HL-60 (cell line): Measurements from ENCODE around the gene TLL2.

Experiments
- DNase-seq, 2 experiments: peaks; one replicate each; pipeline ENCODE4 v3.0.0-alpha.2; 2010 to 2020; ENCODE audit warnings: low read depth in 1 of 2, low spot score in 1 of 2
- H3K27ac ChIP-seq: fragments of 250-450 bp; sonication (Bioruptor Pico); replicated peaks from 2 replicates; pipeline ENCODE4 v1.5.1; 2020; ENCODE audit warnings: mild to moderate bottlenecking, moderate library complexity
- H3K27me3 ChIP-seq: fragments of 250-450 bp; sonication (Bioruptor Pico); 2 replicates; pipeline ENCODE4 v1.5.1; 2021; ENCODE audit warnings: mild to moderate bottlenecking, moderate library complexity; ENCODE audit not compliant: insufficient read depth, poor library complexity, severe bottlenecking
- H3K4me3 ChIP-seq: replicated peaks from 2 replicates; pipeline ENCODE4 v1.5.1; 2011; ENCODE audit warnings: mild to moderate bottlenecking, control low read depth, low read length; ENCODE audit not compliant: insufficient read depth
- GABPA ChIP-seq: IDR thresholded peaks from 2 replicates; pipeline ENCODE4 v1.6.1; 2012; ENCODE audit warnings: low read depth
- POLR2AphosphoS5 ChIP-seq: IDR thresholded peaks from 2 replicates; pipeline ENCODE4 v1.6.1; 2012; ENCODE audit warnings: low read depth
- SPI1 ChIP-seq: IDR thresholded peaks from 2 replicates; pipeline ENCODE4 v1.6.1; 2012; ENCODE audit warnings: low read depth, mild to moderate bottlenecking, borderline replicate concordance
- long read RNA-seq: library from polyadenylated mRNA; unstranded; transcript quantifications from one replicate; pipeline ENCODE4 v2.0.0, GENCODE V29; 2020
- TF ChIP-seq, protein P1 (sequence below): IDR thresholded peaks from one replicate; pipeline ENCODE4 v1.5.1; 2011; ENCODE audit warnings: low read length, control low read depth, inconsistent platforms; ENCODE audit not compliant: insufficient read depth
- TF ChIP-seq, protein P2 (sequence below): IDR thresholded peaks from 2 replicates; pipeline ENCODE4 v1.6.1; 2012; ENCODE audit warnings: low read depth; ENCODE audit not compliant: insufficient replicate concordance

The TLL2 gene
- long read RNA-seq, partial matches to known transcripts = 0 of 1 reads
- long read RNA-seq, other reads (novel, unspliced or antisense) = 1 of 1 reads

DNA sequence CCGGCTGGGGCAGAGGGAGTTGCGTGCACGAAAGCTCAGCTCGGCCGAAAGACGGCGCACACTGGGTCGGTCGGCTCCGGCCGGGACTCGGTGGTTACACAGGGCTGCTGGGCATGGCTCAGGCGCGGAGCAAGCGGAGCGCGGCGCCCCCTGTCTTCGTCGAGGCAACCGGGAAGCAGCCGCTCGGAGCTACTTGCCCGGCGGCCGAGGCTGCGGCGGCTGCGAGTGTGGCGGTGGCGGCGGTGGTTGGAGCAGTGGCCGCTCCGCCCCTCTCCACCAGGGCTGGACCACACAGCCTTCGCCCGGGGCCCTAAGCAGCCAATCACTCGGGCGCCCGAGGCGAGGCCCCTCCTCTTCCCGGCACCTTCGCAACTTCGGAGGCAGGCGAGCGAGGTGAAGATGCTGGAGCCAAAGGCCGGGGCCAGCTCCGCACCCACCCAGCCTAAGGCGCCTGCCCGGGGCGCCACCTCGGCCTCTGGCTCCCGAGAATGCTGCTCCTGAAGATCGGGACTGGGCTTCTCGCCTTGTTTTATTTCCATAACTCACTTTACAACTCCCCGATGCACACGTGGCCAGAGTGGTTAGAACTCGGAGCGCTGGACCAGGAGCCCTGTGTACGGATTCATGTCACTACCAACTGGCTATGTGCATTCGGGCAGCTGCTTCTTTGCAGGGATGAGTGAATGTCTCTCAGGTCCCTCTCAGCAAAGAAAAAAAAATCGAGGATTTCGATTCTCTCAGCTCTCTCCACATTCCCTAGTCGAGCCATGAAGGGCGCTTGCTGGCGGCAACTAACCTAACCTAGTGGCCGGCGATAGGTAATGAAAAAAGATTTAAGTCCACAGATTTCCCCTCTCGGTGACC, at the start of gene TLL2:
TSS of gene TLL2 (minus strand) at position 229 of the 864 bp plus-strand sequence. CDS start 241 bp downstream, outside the sequence.
- DNase-seq = peak; percentile 56 to 74
- Histone ChIP-seq H3K27me3 (peaks cover 39% of the 10 kb centered on the region), H3K4me3 (peak within 1 kb of the TSS; percentile 45), H3K27ac (no peak within 1 kb of the TSS)
- TF ChIP-seq, protein P1, sequence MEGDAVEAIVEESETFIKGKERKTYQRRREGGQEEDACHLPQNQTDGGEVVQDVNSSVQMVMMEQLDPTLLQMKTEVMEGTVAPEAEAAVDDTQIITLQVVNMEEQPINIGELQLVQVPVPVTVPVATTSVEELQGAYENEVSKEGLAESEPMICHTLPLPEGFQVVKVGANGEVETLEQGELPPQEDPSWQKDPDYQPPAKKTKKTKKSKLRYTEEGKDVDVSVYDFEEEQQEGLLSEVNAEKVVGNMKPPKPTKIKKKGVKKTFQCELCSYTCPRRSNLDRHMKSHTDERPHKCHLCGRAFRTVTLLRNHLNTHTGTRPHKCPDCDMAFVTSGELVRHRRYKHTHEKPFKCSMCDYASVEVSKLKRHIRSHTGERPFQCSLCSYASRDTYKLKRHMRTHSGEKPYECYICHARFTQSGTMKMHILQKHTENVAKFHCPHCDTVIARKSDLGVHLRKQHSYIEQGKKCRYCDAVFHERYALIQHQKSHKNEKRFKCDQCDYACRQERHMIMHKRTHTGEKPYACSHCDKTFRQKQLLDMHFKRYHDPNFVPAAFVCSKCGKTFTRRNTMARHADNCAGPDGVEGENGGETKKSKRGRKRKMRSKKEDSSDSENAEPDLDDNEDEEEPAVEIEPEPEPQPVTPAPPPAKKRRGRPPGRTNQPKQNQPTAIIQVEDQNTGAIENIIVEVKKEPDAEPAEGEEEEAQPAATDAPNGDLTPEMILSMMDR = peak; percentile 3
- TF ChIP-seq GABPA (no peak), POLR2AphosphoS5 (no peak), SPI1 (no peak)
- TF ChIP-seq, protein P2, sequence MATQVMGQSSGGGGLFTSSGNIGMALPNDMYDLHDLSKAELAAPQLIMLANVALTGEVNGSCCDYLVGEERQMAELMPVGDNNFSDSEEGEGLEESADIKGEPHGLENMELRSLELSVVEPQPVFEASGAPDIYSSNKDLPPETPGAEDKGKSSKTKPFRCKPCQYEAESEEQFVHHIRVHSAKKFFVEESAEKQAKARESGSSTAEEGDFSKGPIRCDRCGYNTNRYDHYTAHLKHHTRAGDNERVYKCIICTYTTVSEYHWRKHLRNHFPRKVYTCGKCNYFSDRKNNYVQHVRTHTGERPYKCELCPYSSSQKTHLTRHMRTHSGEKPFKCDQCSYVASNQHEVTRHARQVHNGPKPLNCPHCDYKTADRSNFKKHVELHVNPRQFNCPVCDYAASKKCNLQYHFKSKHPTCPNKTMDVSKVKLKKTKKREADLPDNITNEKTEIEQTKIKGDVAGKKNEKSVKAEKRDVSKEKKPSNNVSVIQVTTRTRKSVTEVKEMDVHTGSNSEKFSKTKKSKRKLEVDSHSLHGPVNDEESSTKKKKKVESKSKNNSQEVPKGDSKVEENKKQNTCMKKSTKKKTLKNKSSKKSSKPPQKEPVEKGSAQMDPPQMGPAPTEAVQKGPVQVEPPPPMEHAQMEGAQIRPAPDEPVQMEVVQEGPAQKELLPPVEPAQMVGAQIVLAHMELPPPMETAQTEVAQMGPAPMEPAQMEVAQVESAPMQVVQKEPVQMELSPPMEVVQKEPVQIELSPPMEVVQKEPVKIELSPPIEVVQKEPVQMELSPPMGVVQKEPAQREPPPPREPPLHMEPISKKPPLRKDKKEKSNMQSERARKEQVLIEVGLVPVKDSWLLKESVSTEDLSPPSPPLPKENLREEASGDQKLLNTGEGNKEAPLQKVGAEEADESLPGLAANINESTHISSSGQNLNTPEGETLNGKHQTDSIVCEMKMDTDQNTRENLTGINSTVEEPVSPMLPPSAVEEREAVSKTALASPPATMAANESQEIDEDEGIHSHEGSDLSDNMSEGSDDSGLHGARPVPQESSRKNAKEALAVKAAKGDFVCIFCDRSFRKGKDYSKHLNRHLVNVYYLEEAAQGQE = no peak

DNA sequence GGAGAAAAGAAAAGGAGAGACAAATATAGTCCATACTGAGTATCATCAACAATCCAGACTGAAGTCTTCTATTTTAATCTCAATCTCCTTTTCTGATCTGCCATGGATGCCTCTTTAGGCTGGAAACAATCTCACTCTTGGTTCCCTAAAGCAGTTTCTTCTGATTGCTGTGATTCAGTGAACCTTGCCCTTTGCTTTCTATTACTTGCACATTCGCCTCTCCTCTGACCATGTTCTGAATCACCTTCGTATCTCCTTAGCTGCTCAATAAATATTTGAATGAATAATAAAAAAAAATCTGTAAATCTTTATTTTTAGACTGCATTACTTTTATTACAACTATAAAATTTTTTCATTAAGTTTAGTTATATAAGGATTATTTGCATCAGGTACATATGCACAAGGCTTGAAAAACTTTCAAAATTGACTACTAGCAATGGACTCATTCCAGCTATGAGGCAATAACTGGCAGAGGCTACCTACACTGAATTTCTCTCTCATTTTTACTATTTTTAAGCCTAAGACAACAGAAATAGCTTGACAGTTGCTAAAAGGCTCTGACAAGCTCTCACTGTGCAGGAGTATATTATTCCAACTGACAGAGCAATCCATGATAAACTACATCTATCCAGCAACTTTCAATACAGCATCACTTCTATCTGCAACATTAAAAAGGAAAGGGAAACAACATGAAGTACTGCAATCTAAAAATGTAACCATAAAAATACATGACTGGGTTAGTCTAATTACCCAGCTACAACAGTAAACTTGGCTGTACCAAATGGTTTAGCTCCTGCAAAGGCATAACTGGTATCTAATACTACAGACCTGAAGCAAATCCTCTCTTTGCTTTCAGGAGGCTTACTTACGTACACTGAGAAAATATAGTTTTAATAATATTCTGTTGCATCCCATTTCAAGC, 47.5 kb upstream of the TLL2 start:
- Histone ChIP-seq H3K4me3 (no peak overlapping the region), H3K27ac (no peak overlapping the region), H3K27me3 (no peaks in the 10 kb centered on the region)
- TF ChIP-seq, protein P2 = no peak
- no peak for TF ChIP-seq SPI1
- TF ChIP-seq, protein P1 = no peak
- no peak for TF ChIP-seq GABPA
- no peak for TF ChIP-seq POLR2AphosphoS5
- DNase-seq = no peak

DNA sequence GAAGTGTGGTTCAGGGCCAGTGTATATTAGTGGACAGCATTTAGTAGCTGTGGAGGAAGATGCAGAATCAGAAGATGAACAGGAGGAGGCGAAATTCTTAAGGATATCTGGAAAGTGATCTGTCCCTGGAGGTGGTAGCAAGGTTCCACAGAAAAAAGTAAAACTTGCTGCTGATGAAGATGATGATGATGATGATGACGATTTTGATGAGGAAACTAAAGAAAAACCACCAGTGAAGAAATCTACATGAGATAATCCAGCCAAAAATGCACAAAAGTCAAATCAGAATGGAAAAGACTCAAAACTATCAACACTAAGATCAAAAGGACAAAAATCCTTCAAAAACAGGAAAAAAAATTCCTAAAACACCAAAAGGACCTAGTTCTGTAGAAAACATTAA, 46.8 kb upstream of the TLL2 start:
- no peak overlapping the region for H3K4me3 ChIP-seq
- no peaks in the 10 kb centered on the region for H3K27me3 ChIP-seq
- TF ChIP-seq GABPA (no peak), SPI1 (no peak)
- TF ChIP-seq, protein P1 = no peak
- DNase-seq = no peak
- H3K27ac ChIP-seq = no peak overlapping the region
